ENCODE data around the gene GARIN5B. TPM values are rescaled to one million over a fixed set of nuclear protein-coding genes. Genes with fewer than 3 reads are reported as not detected.
A peak's percentile ranks its signal among the peaks of the same experiment; 100 is the strongest.

Gene GARIN5B
- total and polyA plus RNA-seq, 2 of the 8 experiments (the other 6 are each of a cell fraction or from before 2014, with no cell fraction given), result 0.03 TPM; not detected in 1

DNA sequence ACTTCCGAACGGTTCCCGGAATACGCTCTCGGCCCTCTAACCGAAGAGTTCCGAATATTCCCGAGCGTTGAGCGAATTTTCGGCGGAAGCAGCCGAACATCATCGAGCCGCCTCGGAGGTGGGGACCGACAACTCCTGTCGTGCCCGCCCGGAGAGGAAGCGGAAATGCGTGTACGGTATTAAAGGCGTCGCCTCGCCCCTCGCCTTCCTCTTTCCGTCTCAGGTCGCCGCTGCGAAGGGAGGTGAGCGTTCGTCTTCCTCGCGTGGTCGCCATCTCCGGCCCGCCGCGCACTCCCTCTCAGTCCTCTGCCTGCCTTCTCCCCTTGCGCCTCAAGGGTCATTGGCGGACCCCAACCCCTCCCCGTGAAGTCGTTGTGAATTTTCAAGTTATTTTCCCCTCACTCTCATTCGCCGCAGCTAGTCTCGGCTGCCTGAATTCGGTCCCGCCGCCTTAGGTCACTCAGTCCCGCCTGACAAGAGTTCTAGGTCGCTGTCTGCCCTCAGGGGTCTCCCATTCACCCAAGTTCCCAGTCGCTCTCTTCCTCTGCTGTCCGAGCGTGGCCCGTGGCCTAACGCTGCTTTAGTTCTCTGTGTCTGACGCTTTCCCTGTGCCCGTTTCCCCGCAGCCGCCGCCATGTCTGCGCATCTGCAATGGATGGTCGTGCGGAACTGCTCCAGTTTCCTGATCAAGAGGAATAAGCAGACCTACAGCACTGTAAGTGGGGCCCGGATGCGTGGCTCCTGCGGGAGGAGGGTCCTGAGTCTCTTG, 22.8 kb upstream of the GARIN5B start, which contains the start of gene RPL28 (continued):
- peak; percentile 97 for TF ChIP-seq TAF7 (optimal IDR thresholded peaks at IDR 0.05; ENCODE audit: borderline replicate concordance, low read depth, low read length)
- TF ChIP-seq TCF12 (IDR thresholded peaks at IDR 0.05; ENCODE audit: low read depth, low read length), result no peak
- TF ChIP-seq RAD21 (IDR thresholded peaks at IDR 0.05 in 1 of 2, conservative IDR thresholded peaks at IDR 0.05 in 1 of 2; ENCODE audit: low read depth in 2 of 2, low read length in 2 of 2), result no peak
- peak; percentile 85 for TF ChIP-seq PHF8 (conservative IDR thresholded peaks at IDR 0.05; ENCODE audit: low read depth, low read length)
- TF ChIP-seq YY1 (IDR thresholded peaks at IDR 0.05; ENCODE audit: low read depth, low read length), result no peak
- no peak for TF ChIP-seq EGR1 (IDR thresholded peaks at IDR 0.05; ENCODE audit: borderline replicate concordance, low read depth, low read length)
- no peak for TF ChIP-seq USF2 (IDR thresholded peaks at IDR 0.05; ENCODE audit: low read length)
- TF ChIP-seq FOSL1 (IDR thresholded peaks at IDR 0.05; ENCODE audit: insufficient read depth, low read depth, low read length), result no peak
- no peak for TF ChIP-seq E2F6 (IDR thresholded peaks at IDR 0.05)
- TF ChIP-seq CTCF (IDR thresholded peaks at IDR 0.05; ENCODE audit: control extremely low read depth in 1 of 3, insufficient read depth in 1 of 3, low read depth in 1 of 3, low read length in 3 of 3), result no peak
- no peak; the same call in 1 of the 2 replicates for TF ChIP-seq SP4 (IDR thresholded peaks at IDR 0.05; ENCODE audit: low read length)
- TF ChIP-seq SP2 (IDR thresholded peaks at IDR 0.05; ENCODE audit: low read length), result no peak
- no peak; the same call in 1 of the 2 replicates for TF ChIP-seq KDM5A (IDR thresholded peaks at IDR 0.05; ENCODE audit: low read length)
- peak; percentile 100 for TF ChIP-seq POLR2AphosphoS5 (IDR thresholded peaks at IDR 0.05; ENCODE audit: low read depth, low read length)
- TF ChIP-seq JUND (IDR thresholded peaks at IDR 0.05; ENCODE audit: low read length), result no peak
- TF ChIP-seq EP300 (IDR thresholded peaks at IDR 0.05; ENCODE audit: borderline replicate concordance in 1 of 2, low read depth in 2 of 2, low read length in 2 of 2), result no peak
- TF ChIP-seq BCL11A (IDR thresholded peaks at IDR 0.05; ENCODE audit: low read depth in 2 of 2, low read length in 2 of 2), result no peak

Data from H1 (cell line).